PFSK-1 (cell line): ENCODE data around the gene SLC4A11.

Experiments
- POLR2AphosphoS5 ChIP-seq: IDR thresholded peaks from 2 replicates; pipeline ENCODE4 v1.6.1; 2012; ENCODE audit warnings: low read depth, mild to moderate bottlenecking, control low read depth, low read length, moderate library complexity
- REST ChIP-seq, 2 experiments: IDR thresholded peaks; 2 replicates each; pipeline versions ENCODE4 v1.6.1 to v1.8.0; 2011 to 2012; ENCODE audit warnings: low read depth in 2 of 2, low read length in 2 of 2, control low read depth in 1 of 2, inconsistent platforms in 1 of 2, mild to moderate bottlenecking in 1 of 2, moderate library complexity in 1 of 2; ENCODE audit not compliant: insufficient read depth in 1 of 2
- SIN3A ChIP-seq: IDR thresholded peaks from 2 replicates; pipeline ENCODE4 v1.6.1; 2012; ENCODE audit warnings: mild to moderate bottlenecking, low read length, moderate library complexity, borderline replicate concordance; ENCODE audit not compliant: insufficient read depth
- TAF1 ChIP-seq: IDR thresholded peaks from 2 replicates; pipeline ENCODE4 v1.6.1; 2012; ENCODE audit warnings: low read length, control low read depth, borderline replicate concordance; ENCODE audit not compliant: insufficient read depth

- TF ChIP-seq REST (IDR thresholded peaks at IDR 0.05; ENCODE audit: insufficient read depth in 1 of 2, low read depth in 2 of 2, low read length in 2 of 2) (no peak), POLR2AphosphoS5 (no peak), SIN3A (no peak), TAF1 (no peak)
These were observed 49.3 kb downstream of the SLC4A11 start for GRCh38 chr20:3189561-3190131.
